HUES64 (cell line): Measurements from ENCODE around the gene TGM2.

Source experiments
- H3K27ac ChIP-seq: 2 replicates; pipeline ENCODE4 v1.7.0; 2013; ENCODE audit warnings: low read depth, low read length, inconsistent platforms
- H3K27me3 ChIP-seq: 2 replicates; pipeline ENCODE4 v1.6.1; 2013; ENCODE audit warnings: mild to moderate bottlenecking, low read length; ENCODE audit not compliant: insufficient read depth
- H3K36me3 ChIP-seq: 2 replicates; pipeline ENCODE4 v1.6.1; 2013; ENCODE audit warnings: mild to moderate bottlenecking, low read length; ENCODE audit not compliant: insufficient read depth
- H3K4me1 ChIP-seq: 2 replicates; pipeline ENCODE4 v1.6.1; 2013; ENCODE audit warnings: mild to moderate bottlenecking, low read length, moderate library complexity; ENCODE audit not compliant: insufficient read depth
- H3K4me3 ChIP-seq: 2 replicates; pipeline ENCODE4 v1.5.1; 2013; ENCODE audit warnings: mild to moderate bottlenecking, low read length, moderate library complexity
- H3K9ac ChIP-seq: 2 replicates; pipeline ENCODE4 v1.6.1; 2013; ENCODE audit warnings: mild to moderate bottlenecking, low read depth, low read length
- H3K9me3 ChIP-seq: 2 replicates; pipeline ENCODE4 v1.6.1; 2013; ENCODE audit warnings: low read depth, low read length; ENCODE audit not compliant: insufficient read depth
- WGBS: fragments of 150-250, 120-280 bp; methylation state at CpG from one replicate; pipeline ENCODE4 v1.1.7; 2013; ENCODE audit warnings: missing lambda C conversion rate; 5-methylcytosine and 5-hydroxymethylcytosine counted together

Gene TGM2

GRCh38 chr20:38079353-38079752 is 85.7 kb downstream of the TGM2 start:
- no peak overlapping the region for H3K4me3 ChIP-seq
- H3K4me1 ChIP-seq, result no peaks in the 10 kb centered on the region; the same call in 1 of the 2 replicates
- peaks cover 4% of the 10 kb centered on the region; the same call in 1 of the 2 replicates for H3K9me3 ChIP-seq
- no peak overlapping the region for H3K9ac ChIP-seq
- no peaks in the 10 kb centered on the region for H3K27me3 ChIP-seq
- peaks cover 37% of the 10 kb centered on the region for H3K36me3 ChIP-seq
- WGBS, result 95% methylated on average over 2 of the region's 3 CpGs
- H3K27ac ChIP-seq, result no peak overlapping the region

- WGBS, result 86% methylated on average over 2 of the region's 2 CpGs
- H3K9ac ChIP-seq, result no peak overlapping the region
Observed at GRCh38 chr20:38078084-38078483, 87.0 kb downstream of the TGM2 start.

More at GRCh38 chr20:38078084-38078483, 87.0 kb downstream of the TGM2 start:
- peaks cover 28% of the 10 kb centered on the region for H3K36me3 ChIP-seq
- no peak overlapping the region for H3K27ac ChIP-seq
- H3K4me3 ChIP-seq, result no peak overlapping the region
- peaks cover 4% of the 10 kb centered on the region; the same call in 1 of the 2 replicates for H3K9me3 ChIP-seq
- peaks cover 6% of the 10 kb centered on the region; the same call in 1 of the 2 replicates for H3K4me1 ChIP-seq
- no peaks in the 10 kb centered on the region for H3K27me3 ChIP-seq
